Stimulated activated CD4-positive, alpha-beta T cell treated with anti-CD3 and anti-CD28 coated beads, Interleukin-2, amount 100 ng/mL, for 4 hours (primary cell): ENCODE data around the gene PRG2.
"Not testable (repeated sequence)": the region's sequence is repeated elsewhere in the genome, so short reads cannot be mapped to it uniquely, and the experiment has no call there.

Experiments
- DNase-seq: peaks from one replicate; pipeline ENCODE4 v3.0.0-alpha.2; 2020; ENCODE audit warnings: low read depth

The PRG2 gene

DNA sequence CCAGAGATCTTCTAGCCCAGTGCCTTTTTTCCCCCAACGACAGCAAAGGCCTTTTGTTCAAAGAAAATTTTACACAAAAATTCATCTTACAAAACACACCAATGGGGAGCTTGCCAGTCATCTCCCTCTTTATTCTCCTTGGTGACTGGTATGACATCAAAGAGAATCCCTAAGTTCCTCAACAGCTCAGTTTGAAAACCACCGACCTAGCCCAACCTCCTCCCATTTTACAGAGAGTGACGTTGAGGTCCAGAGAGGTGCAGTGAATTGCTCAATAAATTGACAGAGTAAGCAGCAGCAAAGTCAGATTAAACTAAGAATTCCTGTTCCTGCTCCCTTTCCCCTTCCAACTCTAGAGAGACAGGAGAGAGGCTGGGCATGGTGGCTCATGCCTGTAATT lies 28.7 kb upstream of the PRG2 start:
- DNase-seq = no peak

- no peak for DNase-seq
Observed at GRCh38 chr11:57418131-57418530, 27.7 kb upstream of the PRG2 start.

- no peak for DNase-seq
Observed at GRCh38 chr11:57417056-57417455, 26.6 kb upstream of the PRG2 start.

- DNase-seq = no peak
Observed at GRCh38 chr11:57416436-57416835, 26.0 kb upstream of the PRG2 start.

- DNase-seq = no peak
Observed at GRCh38 chr11:57414612-57415212, 24.3 kb upstream of the PRG2 start.

DNA sequence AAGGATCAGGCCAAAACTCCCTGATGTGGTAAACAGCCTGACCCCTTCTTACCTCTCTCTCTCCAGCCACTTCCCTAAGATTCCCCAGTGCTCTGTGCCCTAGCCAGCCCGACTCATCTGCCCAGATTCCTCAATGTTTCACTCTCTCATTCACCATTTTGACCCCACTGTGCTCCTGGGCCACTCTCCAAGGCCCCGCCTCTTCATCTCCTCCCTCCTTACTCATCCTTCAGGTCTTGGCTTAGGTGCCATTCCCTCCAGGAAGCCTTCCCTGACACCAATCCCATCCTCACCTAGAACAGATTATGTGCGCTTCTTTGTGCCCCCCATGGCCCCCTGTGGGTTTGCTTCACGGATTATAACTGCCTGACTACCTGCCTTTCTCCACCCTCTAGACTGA lies 23.2 kb upstream of the PRG2 start:
- DNase-seq = no peak

DNA sequence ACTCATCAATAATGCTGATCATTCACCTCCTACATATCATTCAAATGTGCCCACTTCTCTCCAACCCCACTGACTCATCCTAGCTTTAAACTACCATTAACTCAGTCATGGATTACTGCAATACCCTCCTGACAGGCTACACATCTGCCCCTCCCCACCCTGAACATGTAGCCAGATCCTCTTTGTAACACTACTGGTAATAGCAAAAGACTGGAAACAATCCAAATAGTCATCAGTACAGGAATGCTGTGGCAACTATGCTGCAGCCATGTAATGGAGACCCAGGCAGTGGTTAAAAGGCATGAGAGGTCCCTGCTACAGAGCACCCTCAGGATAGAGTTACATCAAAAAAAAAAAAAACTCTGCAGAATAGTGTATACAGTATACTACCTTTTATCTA lies 19.8 kb upstream of the PRG2 start:
- DNase-seq = no peak

- DNase-seq = no peak
Observed at GRCh38 chr11:57409321-57410100, 19.1 kb upstream of the PRG2 start.

DNA sequence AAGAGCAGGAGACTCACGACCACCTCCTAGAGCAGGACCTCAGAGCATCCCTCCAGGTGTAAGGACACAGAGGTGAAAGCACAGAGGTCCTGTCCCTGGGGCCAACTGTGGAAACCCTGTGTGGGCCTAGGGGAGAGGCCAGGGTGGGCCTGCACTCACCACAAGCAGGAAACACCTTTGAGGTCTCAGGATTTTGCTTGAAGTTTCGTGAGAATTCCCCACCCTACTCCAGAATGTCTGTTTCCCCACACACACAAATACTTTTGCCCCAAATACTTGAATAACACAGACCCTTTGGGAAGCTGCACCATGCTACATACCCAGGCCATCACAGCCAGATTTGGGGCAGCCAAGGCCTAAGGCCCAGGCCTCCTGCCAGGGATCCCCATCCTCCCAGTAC lies 18.3 kb upstream of the PRG2 start:
- no peak for DNase-seq

GRCh38 chr11:57407941-57408475 lies 17.6 kb upstream of the PRG2 start:
- no peak for DNase-seq

DNA sequence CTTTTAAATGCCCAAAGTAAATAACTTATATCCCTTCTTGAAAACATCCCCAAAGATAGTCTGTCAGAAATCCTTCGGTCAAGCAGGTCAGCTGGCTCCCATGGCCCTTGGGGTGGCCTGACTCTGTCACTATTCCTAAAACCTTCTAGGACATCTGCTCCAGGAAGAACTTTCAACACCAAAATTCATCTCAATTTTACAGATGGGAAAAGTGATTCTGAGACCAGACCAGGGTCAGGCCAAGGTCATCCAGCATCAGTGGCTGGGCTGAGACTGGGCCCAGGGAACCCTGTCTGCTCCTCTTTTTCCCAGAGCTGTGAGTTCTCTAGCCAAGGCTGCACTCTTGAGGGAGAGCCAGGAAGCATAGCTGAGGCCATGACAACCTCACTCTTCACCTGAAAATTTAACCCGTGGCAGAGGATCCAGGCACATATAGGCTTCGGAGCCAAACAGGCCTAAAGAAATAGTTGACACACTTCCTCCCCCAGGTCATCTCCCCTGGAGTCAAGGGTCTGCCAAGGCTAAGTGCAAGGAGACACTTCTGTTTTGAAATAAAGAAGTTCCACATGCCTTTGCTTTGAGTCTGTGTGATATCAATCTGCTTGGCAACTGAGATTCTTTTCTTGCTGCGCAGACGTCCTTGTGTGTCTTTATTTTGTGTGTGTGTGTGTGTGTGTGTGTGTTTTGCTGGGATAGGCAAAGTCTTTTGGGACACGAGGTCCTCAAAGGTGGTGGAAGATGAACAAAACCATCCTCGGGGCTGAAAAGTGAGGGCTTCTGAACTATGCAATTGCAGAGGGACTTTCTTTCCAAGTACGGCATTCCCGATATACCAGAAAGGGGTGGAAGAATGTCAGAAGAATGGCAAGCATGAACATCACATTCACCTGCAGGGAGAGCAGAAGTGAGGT lies 16.8 kb upstream of the PRG2 start:
- no peak for DNase-seq

- peak; percentile 59 for DNase-seq
Observed at GRCh38 chr11:57406337-57406904, 16.0 kb upstream of the PRG2 start.

- no peak for DNase-seq
Observed at GRCh38 chr11:57405271-57405860, 14.9 kb upstream of the PRG2 start.

- DNase-seq = no peak
Observed at GRCh38 chr11:57403802-57404147, 13.3 kb upstream of the PRG2 start.

- not testable (repeated sequence) for DNase-seq
Observed at GRCh38 chr11:57403003-57403801, 12.8 kb upstream of the PRG2 start.

DNA sequence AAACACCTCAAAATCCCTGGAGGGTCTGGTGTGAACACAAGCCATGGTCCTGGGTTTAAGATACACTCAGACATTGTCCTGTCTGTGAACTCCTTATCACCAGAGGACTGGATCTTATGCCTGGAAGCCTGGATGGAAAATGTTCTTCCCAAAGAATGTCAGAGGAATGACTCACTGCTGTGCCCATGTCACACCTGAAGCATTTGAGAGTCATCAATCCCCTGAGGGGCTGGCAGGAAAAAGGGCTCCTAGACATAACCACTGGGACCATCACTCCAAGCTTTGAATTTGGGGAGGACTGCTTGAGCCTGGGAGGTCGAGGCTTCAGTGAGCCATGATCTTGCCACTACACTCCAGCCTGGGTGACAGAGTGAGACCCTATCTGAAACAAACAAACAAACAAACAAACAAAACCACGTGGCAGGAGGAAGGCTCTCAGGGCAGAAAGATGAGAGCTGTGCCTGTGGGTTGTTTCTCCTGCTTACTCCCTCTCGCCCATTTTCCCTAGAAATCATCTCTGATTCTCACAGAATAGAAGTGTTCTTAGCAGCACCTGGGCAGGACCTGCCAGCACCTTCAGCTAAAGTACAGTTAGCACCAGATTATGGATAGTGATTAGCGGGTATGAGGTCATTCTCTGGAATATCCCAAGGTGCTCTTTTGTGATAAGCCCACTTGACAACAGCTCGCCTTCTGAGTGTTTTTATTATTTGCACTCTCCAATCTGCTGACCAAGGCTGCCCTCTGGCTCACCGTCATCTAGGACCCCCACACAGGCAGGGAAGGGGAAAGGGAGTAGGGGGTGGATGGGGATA lies 11.9 kb upstream of the PRG2 start:
- no peak for DNase-seq

- DNase-seq = no peak
Observed at GRCh38 chr11:57399972-57400578, 9.6 kb upstream of the PRG2 start.

DNA sequence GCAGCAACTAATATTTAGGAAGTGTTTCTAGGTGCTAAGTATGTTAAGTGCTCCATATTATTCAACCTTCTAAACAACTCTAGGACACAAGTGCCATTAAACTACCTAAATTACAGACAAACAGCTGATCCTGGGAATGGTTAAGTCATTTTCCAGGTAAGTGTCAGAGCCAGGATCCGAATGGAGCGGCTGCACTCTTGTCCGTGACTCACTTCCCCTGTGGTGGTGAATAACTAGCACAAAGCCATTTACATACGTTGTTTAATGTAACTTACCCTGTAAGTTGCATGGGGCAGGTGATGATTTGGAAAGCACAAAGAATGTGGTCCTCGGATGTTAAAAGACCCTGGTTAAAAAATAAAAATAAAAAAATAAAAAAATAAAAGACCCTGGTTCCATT lies 8.8 kb upstream of the PRG2 start:
- DNase-seq = no peak

DNA sequence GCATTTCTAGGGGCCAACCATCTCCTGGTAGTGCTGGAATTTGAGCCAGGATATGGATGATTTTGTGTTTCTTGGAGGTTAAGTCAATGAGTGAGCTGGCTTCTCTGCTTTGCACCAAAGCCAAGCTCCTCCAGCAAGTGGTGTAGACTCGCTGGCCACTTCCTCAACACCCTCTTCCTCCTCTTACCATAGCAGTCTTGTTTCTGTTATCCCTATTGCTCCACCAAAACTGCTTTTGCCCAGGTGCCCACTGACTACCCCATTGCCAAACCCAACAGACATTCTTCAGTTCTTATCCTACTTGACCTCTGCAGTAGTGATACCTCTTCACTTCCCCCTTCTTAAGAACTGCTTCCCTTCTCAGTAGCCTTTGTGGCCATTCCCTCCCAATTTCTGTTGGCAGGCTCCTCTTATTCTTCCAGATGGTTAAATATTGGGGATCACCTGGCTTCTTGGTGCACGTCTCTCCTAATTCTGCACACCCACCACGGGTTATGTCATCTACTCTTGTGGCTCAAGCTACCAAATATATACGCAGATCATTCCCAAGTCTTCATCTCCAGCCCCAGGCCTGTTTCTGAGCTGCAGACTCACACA lies 7.0 kb upstream of the PRG2 start:
- no peak for DNase-seq
